Measurements from ENCODE around the gene BRCC3.
A peak's percentile ranks its signal among the peaks of the same experiment; 100 is the strongest.
"Not testable (repeated sequence)": the region's sequence is repeated elsewhere in the genome, so short reads cannot be mapped to it uniquely, and the experiment has no call there.

The BRCC3 gene

GRCh38 chrX:155061760-155062159 is 9.5 kb upstream of the BRCC3 start:
- no peak for DNase-seq

- DNase-seq: no peak
Observed at GRCh38 chrX:155065035-155065734, 6.1 kb upstream of the BRCC3 start.

- no peak for DNase-seq
Observed at GRCh38 chrX:155068165-155068564, 3.1 kb upstream of the BRCC3 start.

GRCh38 chrX:155069414-155069813 is 1.9 kb upstream of the BRCC3 start:
- DNase-seq: no peak

- peak; percentile 2 for DNase-seq
Observed at GRCh38 chrX:155070038-155070437, 1.3 kb upstream of the BRCC3 start.

- DNase-seq: no peak
Observed at GRCh38 chrX:155070663-155070974, 689 bp upstream of the BRCC3 start.

- DNase-seq: no peak
Observed at GRCh38 chrX:155071694-155072280, 479 bp downstream of the BRCC3 start.

- no peak for DNase-seq
Observed at GRCh38 chrX:155086202-155086840, 15.0 kb downstream of the BRCC3 start.

- no peak for DNase-seq
Observed at GRCh38 chrX:155086961-155087735, 15.8 kb downstream of the BRCC3 start.

GRCh38 chrX:155094468-155095061 is 23.3 kb downstream of the BRCC3 start:
- DNase-seq: peak; percentile 9

GRCh38 chrX:155105919-155106318 is 34.6 kb downstream of the BRCC3 start:
- no peak for DNase-seq

GRCh38 chrX:155108427-155108826 is 37.1 kb downstream of the BRCC3 start:
- no peak for DNase-seq

- DNase-seq: no peak
Observed at GRCh38 chrX:155112171-155112570, 40.9 kb downstream of the BRCC3 start.

GRCh38 chrX:155113097-155113496 is 41.8 kb downstream of the BRCC3 start:
- no peak for DNase-seq

- no peak for DNase-seq
Observed at GRCh38 chrX:155115174-155115819, 44.0 kb downstream of the BRCC3 start.

- DNase-seq: no peak
Observed at GRCh38 chrX:155127465-155127864, 56.2 kb downstream of the BRCC3 start.

- no peak for DNase-seq
Observed at GRCh38 chrX:155127940-155128339, 56.6 kb downstream of the BRCC3 start.

GRCh38 chrX:155132110-155132509 is 60.8 kb downstream of the BRCC3 start:
- no peak for DNase-seq

GRCh38 chrX:155134255-155134654 is 62.9 kb downstream of the BRCC3 start:
- DNase-seq: no peak

GRCh38 chrX:155143959-155144548 is 72.7 kb downstream of the BRCC3 start:
- no peak for DNase-seq

GRCh38 chrX:155144926-155145325 is 73.6 kb downstream of the BRCC3 start:
- no peak for DNase-seq

GRCh38 chrX:155147612-155148011 is 76.3 kb downstream of the BRCC3 start:
- DNase-seq: not testable (repeated sequence)
